ENCODE data around the gene WWOX. TPM values are rescaled to one million over a fixed set of nuclear protein-coding genes. Genes with fewer than 3 reads are reported as not detected.

The WWOX gene
- total RNA-seq, 4 donors from 2014 or later, result 12.9 to 53.5 (median 25.6) TPM

DNA sequence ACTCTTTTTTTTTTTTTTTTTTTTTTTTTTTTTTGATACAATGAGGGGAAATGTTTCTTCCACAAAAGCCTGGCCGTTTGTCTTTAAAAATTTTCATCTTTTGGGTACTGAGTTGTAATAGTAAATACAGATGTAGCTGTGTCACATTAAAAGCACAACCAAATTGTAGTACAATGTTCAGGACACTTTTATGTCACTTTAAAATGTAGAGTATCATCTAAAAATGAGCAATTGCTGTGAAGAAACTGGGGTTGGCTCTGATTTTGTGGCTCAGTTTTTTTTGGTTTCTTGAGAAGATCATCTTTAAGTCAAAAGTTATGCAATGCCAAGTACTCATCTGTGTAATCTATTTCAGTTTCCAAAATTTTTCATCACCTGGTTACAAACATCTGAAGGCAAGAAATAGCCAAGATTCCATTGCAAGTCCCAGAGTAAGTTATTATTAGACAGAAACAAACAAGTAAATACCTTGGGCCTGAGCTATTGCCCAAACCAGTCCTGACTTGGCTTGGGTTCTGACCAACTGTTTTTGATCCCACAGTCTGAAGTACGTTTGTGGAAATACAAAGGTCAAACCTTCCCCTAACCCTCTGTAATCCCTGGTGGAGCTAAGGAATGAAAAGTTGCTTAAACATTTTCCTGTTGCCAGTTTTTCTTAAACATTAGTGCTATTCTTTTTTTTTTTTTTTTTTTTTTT, 717.2 kb downstream of the WWOX start:
- Histone ChIP-seq H3K4me3 (no peak overlapping the region), H3K36me3 (no peaks in the 10 kb centered on the region), H3K9me3 (no peaks in the 10 kb centered on the region), H3K27ac (peak overlapping the region; percentile 22 to 76 (median 60)), H3K27me3 (no peaks in the 10 kb centered on the region), H3K4me1 (peaks cover 7 to 33% (median 16%) of the 10 kb centered on the region in 3 donors)
- WGBS, 2 donors (ENCODE audit: low coverage in 1 of 2), result 13 to 18% methylated on average over 1 to 2 of the region's 2 CpGs
- no peak for TF ChIP-seq EP300 (IDR thresholded peaks at IDR 0.05)
- no peak for TF ChIP-seq POLR2A (IDR thresholded peaks at IDR 0.05)
- TF ChIP-seq, protein P1, sequence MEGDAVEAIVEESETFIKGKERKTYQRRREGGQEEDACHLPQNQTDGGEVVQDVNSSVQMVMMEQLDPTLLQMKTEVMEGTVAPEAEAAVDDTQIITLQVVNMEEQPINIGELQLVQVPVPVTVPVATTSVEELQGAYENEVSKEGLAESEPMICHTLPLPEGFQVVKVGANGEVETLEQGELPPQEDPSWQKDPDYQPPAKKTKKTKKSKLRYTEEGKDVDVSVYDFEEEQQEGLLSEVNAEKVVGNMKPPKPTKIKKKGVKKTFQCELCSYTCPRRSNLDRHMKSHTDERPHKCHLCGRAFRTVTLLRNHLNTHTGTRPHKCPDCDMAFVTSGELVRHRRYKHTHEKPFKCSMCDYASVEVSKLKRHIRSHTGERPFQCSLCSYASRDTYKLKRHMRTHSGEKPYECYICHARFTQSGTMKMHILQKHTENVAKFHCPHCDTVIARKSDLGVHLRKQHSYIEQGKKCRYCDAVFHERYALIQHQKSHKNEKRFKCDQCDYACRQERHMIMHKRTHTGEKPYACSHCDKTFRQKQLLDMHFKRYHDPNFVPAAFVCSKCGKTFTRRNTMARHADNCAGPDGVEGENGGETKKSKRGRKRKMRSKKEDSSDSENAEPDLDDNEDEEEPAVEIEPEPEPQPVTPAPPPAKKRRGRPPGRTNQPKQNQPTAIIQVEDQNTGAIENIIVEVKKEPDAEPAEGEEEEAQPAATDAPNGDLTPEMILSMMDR (IDR thresholded peaks at IDR 0.05), result no peak
- peak; percentile 77 for TF ChIP-seq POLR2AphosphoS5 (IDR thresholded peaks at IDR 0.05)
- ATAC-seq, result peak; percentile 89

GRCh38 chr16:78817200-78817739, 717.8 kb downstream of the WWOX start:
- WGBS, 2 donors (ENCODE audit: low coverage in 1 of 2), result 15 to 47% methylated on average over 3 to 6 of the region's 6 CpGs
- Histone ChIP-seq H3K4me3 (no peak overlapping the region), H3K4me1 (peaks cover 7 to 33% (median 16%) of the 10 kb centered on the region in 3 donors), H3K27ac (peak overlapping the region in 3 of 4 donors; percentile 37 to 76 (median 73)), H3K27me3 (no peaks in the 10 kb centered on the region), H3K9me3 (no peaks in the 10 kb centered on the region), H3K36me3 (no peaks in the 10 kb centered on the region)
- TF ChIP-seq POLR2A (IDR thresholded peaks at IDR 0.05), result no peak
- no peak for TF ChIP-seq POLR2AphosphoS5 (IDR thresholded peaks at IDR 0.05)
- no peak for TF ChIP-seq EP300 (IDR thresholded peaks at IDR 0.05)
- TF ChIP-seq, protein P1 (IDR thresholded peaks at IDR 0.05), result no peak
- no peak for ATAC-seq

DNA sequence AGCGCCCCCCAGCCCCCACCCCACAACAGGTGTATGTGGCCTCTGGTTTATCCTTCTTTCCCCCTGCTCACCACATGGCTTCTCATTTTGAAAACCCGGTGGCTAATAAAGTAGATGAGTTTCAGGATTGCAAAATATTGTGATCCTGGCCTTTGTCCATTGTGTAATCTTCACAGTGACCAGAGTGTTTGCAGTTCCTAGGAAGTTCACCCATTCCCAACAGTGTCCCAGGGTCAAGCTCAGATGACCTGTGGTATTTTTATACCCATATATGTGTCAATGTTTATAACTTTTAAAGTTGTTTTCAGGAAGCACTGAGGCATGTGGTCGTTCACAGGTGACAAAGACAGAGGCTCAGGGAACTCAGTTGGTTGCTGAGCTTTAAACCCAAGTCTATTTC, 721.9 kb downstream of the WWOX start:
- TF ChIP-seq POLR2AphosphoS5 (IDR thresholded peaks at IDR 0.05) (no peak), EP300 (IDR thresholded peaks at IDR 0.05) (no peak), POLR2A (IDR thresholded peaks at IDR 0.05) (no peak)
- TF ChIP-seq, protein P1 (IDR thresholded peaks at IDR 0.05), result no peak
- Histone ChIP-seq H3K4me3 (no peak overlapping the region), H3K36me3 (no peaks in the 10 kb centered on the region), H3K27ac (no peak overlapping the region), H3K4me1 (peaks cover 7 to 20% (median 10%) of the 10 kb centered on the region in 3 donors), H3K9me3 (no peaks in the 10 kb centered on the region), H3K27me3 (no peaks in the 10 kb centered on the region)
- ATAC-seq, result no peak
- 25 to 81% methylated on average over 2 of the region's 3 CpGs for WGBS, 2 donors (ENCODE audit: low coverage in 1 of 2)

DNA sequence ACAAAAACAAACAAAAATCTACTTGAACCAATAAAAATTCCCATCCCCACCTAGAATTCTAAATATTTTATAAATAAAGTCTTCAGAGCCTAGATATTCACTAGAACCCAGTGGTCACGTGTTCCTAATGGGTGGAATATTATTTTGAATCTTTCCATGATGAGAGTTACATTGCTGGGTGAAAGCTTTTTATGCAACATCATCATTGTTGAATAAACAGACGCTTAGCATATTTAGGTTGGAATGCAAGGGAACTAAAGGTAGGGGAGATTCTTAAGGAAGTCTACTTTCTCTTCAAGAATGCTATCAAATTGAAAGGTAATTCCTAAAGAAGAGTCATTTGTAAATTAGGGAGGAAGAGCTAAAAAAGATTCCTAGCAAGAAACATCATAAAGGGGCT, 723.1 kb downstream of the WWOX start:
- H3K4me3 ChIP-seq, result no peak overlapping the region
- H3K27ac ChIP-seq, result no peak overlapping the region
- TF ChIP-seq POLR2AphosphoS5 (IDR thresholded peaks at IDR 0.05), result no peak
- no peak for TF ChIP-seq EP300 (IDR thresholded peaks at IDR 0.05)
- TF ChIP-seq, protein P1 (IDR thresholded peaks at IDR 0.05), result no peak
- H3K27me3 ChIP-seq, result no peaks in the 10 kb centered on the region
- peaks cover 3 to 9% (median 6%) of the 10 kb centered on the region in 3 donors for H3K4me1 ChIP-seq
- WGBS, 2 donors (ENCODE audit: low coverage in 1 of 2), result 68 to 81% methylated on average over 2 of the region's 2 CpGs
- H3K36me3 ChIP-seq, result no peaks in the 10 kb centered on the region
- no peak for ATAC-seq
- no peaks in the 10 kb centered on the region for H3K9me3 ChIP-seq

- 67 to 73% methylated on average over 3 to 6 of the region's 6 CpGs for WGBS, 2 donors (ENCODE audit: low coverage in 1 of 2)
- no peak for ATAC-seq
- no peaks in the 10 kb centered on the region for H3K27me3 ChIP-seq
- TF ChIP-seq POLR2A (IDR thresholded peaks at IDR 0.05), result no peak
- TF ChIP-seq EP300 (IDR thresholded peaks at IDR 0.05), result no peak
- TF ChIP-seq POLR2AphosphoS5 (IDR thresholded peaks at IDR 0.05), result no peak
- TF ChIP-seq, protein P1 (IDR thresholded peaks at IDR 0.05), result no peak
- no peak overlapping the region for H3K27ac ChIP-seq
- no peaks in the 10 kb centered on the region for H3K9me3 ChIP-seq
- H3K36me3 ChIP-seq, result no peaks in the 10 kb centered on the region
- peaks cover 0 to 4% (median under 1%) of the 10 kb centered on the region in 3 donors for H3K4me1 ChIP-seq
- no peak overlapping the region for H3K4me3 ChIP-seq
These were observed 723.6 kb downstream of the WWOX start for GRCh38 chr16:78823027-78823426.

All from gastroesophageal sphincter (tissue), 4 donors.